NCI-H748 (cell line): ENCODE results near the gene CYP39A1.

Experiments used
- DNase-seq: peaks from one replicate; lab custom pipeline; 2025; ENCODE audit not compliant: unreplicated experiment; lab: John Stamatoyannopoulos, UW

CYP39A1 gene, protein sequence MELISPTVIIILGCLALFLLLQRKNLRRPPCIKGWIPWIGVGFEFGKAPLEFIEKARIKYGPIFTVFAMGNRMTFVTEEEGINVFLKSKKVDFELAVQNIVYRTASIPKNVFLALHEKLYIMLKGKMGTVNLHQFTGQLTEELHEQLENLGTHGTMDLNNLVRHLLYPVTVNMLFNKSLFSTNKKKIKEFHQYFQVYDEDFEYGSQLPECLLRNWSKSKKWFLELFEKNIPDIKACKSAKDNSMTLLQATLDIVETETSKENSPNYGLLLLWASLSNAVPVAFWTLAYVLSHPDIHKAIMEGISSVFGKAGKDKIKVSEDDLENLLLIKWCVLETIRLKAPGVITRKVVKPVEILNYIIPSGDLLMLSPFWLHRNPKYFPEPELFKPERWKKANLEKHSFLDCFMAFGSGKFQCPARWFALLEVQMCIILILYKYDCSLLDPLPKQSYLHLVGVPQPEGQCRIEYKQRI

DNA sequence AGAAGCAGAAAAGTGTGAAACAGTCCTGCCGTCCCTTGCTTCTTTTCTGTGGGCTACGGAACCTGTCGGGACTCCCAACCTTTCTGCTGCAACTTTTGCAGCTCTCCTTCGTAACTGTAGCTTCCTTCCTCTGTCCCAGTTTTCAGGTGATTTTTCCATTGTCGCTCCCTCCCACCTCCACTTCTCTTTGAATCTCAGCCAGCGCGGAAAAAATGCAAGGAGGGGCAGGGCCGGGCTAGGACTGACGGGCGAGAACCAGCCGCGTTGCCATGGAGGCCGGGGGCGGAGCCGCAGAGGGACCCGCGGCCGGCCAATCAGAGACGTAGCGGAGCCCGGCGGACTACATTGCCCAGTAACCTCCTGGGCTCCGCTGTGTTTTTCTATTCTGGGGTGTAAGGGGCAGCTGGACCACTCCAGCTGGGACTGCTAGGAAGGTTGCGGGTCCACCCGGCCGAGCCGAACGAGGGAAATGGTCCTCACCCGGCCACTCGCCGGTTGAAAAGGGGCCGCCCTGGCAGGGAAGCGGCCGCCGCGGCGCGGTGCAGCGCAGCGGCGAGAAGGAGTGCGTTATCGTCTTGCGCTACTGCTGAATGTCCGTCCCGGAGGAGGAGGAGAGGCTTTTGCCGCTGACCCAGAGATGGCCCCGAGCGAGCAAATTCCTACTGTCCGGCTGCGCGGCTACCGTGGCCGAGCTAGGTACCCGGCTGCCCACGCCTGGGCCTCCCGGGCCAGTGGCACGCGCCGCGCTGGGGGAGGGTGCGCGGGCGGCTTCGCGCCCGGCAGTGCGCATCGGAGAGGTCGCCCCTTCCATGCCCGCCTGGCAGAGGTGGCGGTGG is at the start of gene CYP39A1, which contains the start of gene SLC25A27:
Gene CYP39A1, minus strand, starts transcription at position 216 of the 836 bp plus-strand sequence. CDS start 236 bp downstream, outside the sequence.
Gene SLC25A27, plus strand, starts transcription at position 373 of the 836 bp plus-strand sequence. Its CDS starts 218 bp downstream, at position 591.
- peak; percentile 95 for DNase-seq

DNA sequence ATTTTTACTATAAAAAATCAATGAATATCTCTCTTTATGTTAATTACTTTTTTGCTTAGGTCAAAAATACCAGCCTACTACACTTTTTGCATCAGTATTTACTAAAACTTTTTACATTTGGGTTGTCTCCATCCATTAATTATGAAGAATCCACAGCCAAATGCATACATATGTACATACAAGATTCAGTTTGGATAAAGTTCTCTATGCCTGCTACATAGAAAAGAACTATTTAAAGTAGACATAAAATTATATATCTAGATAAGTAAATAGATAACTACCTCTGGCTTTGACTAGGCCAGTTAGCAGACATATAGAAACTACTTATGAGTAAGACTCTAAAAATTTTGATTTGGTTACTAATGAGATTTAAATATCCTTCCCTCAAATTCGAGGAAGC is 47.4 kb upstream of the CYP39A1 start:
- DNase-seq: no peak

DNA sequence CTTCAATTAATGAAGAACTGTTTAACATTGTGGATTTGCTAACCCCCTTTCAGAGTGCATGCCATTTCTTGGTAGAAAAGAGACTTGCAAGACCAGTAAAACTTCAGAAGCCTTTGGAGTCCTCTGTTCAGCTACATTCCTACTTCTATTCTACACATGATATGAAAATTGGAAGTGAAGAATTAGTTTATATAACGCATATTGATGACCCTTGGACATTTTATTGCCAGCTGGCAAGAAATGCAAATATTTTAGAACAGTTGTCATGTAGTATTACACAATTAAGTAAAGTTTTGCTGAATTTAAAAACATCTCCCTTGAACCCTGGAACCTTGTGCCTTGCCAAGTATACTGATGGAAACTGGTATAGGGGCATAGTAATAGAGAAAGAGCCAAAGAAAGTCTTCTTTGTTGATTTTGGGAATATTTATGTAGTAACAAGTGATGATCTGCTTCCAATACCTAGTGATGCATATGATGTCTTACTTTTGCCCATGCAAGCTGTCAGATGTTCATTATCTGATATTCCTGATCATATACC is 38.4 kb upstream of the CYP39A1 start:
- DNase-seq: no peak

DNA sequence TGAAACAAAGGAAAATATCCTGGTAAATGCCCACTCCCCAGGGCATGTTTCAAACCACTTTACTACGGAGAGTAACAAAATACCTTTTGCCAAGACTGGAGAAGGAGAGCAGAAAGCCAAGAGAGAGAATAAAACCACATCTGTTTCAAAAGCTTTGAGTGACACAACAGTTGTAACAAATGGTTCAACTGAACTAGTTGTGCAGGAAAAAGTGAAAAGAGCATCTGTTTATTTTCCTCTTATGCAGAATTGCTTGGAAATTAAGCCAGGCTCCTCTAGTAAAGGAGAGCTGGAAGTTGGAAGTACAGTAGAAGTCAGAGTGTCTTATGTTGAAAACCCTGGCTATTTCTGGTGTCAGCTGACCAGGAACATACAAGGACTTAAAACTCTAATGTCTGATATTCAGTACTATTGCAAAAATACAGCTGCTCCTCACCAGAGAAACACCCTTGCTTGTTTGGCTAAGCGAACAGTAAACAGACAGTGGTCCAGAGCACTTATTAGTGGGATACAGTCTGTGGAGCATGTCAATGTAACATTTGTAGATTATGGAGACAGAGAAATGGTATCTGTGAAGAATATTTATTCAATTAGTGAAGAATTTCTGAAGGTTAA is 37.6 kb upstream of the CYP39A1 start:
- no peak for DNase-seq

DNA sequence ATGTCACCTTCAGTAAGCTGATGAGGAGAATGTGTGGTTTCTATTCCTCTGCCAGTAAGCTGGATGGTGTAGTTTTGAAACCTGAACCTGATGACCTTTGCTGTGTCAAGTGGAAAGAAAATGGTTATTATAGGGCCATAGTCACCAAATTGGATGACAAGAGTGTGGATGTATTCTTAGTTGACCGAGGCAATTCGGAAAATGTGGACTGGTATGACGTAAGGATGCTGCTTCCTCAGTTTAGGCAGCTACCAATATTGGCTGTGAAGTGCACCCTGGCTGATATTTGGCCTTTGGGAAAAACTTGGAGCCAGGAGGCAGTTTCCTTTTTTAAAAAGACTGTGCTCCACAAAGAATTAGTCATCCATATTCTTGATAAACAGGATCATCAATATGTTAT is 37.0 kb upstream of the CYP39A1 start:
- DNase-seq: no peak

DNA sequence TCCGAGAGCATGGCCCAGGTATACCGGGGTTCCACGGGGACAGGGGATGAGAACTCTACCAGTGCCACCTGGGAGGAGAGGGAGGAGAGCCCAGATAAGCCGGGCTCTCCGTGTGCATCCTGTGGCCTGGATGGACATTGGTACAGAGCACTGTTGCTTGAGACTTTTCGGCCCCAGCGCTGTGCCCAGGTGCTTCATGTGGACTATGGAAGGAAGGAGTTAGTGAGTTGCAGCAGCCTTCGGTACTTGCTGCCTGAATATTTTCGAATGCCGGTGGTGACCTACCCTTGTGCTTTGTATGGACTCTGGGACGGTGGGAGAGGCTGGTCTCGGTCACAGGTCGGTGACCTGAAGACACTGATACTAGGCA is 36.3 kb upstream of the CYP39A1 start:
- no peak for DNase-seq

DNA sequence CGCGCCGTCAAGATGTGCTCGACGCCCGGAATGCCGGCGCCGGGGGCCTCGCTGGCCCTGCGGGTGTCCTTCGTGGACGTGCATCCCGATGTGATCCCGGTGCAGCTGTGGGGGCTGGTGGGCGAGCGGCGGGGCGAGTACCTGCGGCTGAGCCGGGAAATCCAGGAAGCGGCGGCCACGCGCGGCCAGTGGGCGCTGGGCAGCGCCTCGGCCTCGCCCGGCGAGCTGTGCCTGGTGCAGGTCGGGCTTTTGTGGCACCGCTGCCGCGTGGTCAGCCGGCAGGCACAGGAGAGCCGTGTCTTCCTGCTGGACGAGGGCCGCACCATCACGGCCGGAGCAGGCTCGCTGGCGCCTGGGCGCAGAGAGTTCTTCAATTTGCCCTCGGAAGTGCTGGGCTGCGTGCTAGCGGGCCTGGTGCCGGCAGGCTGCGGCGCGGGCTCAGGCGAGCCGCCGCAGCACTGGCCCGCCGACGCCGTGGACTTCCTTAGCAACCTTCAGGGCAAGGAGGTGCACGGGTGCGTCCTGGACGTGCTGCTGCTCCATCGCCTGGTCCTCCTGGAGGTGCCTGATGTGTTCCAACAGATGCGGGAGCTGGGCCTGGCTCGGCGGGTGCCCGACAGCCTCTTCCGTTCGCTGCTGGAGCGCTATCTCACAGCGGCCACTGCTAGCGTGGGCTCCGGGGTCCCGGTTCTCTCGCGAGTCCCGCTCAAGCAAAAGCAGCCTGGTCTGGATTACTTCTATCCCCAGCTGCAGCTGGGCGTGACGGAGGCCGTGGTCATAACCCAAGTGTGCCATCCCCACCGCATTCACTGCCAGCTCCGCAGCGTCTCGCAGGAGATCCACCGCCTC is 35.7 kb upstream of the CYP39A1 start:
- no peak for DNase-seq

DNA sequence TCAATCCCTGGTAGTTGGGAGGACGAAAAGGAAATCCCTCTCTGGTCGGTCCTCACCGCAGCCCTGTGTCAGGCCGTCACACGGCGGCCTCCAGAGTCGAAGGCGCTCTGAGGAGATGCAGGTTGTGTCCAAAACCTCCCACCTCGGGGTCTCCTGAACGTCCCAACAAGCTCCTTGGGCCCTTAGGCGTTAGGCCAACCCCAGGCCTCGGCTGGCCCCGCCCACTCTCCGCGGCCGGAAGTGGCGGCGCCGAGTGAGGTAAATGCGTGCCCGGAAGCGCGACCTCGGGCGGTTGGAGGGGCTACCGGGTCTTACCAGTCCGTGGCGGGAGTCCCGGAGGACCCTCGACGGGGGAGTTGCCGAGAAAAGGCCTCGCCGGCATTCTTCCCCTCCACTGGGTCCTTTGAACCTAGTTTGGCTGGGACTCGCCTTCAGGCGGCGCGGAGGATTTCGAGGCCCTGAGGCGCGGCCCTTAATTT is 35.0 kb upstream of the CYP39A1 start, which contains the start of gene TDRD6:
Gene TDRD6, plus strand, starts transcription at position 267 of the 479 bp plus-strand sequence. CDS start 244 bp downstream, outside the sequence.
- no peak for DNase-seq

DNA sequence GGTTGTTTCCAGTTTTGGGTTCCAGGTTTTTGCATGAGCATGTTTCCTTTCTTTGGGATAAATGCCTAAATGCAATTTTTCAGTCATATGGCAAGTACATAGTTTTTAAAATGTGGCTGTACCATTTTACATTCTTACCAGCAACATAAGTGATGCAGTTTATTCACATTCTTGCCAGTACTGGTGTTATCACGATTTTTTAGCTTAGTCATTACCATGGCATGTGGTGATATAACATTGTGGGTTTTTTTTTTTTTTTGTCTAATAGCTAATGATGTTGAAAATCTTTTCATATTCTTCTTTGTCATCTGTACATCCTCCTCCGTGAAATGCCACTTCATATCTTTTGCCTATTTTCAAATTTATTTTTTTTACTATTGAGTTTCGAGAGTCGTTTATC is 32.2 kb upstream of the CYP39A1 start:
- DNase-seq: no peak

DNA sequence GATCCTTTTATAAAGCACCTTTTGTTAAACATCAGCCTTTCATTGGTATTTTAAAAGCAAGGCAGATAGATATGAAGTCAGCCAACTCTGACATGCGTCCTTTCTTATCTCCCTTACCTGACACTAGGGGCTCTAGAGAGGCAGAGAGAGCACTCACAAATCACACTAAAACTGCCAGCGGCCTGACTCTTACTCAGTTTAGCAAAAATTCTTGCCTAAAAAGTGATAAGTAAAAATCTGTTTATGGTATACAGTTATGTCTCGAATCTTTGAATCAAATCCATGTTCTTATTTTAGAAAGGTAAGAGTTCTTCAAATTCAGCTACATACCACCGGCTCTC is 24.7 kb upstream of the CYP39A1 start:
- DNase-seq: no peak

DNA sequence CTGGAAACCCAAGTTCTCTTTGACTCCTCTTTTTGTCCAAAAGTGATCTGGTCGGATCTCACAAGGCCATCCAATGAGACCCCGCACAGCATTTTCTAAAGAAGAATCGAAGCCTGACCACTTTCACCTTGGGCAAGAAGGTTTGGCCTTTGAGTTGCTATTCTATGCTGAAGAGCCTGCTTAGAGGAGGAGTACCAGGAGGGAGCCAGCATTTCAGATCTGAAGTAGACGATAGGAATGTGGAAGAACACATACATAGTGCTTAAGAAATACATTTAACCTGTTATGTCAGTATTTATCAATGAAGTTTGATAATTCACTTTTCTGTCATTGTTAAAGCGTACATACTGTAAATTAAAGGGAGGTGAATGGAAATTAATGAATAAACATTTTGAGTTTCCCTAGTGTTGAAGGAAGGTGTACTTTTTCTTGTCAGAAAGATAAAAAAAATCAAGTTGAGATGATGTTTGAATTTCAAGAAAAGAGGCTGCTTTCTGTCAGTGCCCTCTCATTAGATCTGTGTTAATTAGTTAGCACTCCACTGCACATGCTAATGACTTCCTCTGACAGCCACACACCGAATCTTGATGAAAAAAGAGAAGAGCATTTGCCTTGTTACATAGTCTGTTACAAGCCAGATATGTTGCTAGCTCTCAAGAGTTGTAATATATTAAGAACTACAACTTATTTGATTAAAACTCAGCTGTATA is 24.1 kb upstream of the CYP39A1 start:
- no peak for DNase-seq

DNA sequence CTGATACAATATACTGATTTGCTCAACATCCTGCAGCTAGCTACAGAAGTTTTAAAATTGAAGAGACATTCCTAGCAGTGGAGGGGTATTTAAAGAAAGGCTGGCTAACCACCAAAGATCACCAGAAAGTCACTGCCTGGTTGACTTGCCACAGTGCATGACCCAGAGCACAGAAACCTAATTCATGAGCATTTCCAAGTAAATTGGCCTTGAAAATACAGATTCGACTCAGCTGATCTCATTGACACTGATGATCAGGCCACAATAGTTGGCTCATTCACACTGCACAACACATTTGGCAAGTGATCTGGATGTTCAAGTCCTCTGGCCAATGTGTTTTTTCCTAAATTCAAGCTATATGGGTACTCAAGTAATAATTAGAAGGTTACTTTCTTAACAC is 21.8 kb upstream of the CYP39A1 start:
- DNase-seq: no peak

DNA sequence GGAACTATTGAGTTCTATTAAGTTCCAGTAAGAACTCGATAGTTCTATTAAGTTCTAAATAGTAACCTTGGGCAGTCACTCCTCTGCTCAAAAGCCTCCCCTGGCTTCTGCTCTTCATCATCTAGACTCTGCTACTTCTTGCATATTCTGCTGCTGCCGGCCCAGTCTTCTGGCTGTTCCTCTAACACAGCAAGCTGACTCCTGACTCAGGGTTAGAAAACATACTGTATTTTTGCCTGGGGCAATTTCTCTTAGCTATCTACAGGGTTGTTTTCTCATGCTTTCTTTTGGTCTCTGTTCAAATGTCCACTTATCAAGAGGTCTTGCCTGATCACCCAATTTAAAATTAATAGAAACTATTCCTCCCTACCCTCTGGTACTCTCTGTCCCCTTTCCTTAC is 14.8 kb upstream of the CYP39A1 start:
- DNase-seq: no peak

DNA sequence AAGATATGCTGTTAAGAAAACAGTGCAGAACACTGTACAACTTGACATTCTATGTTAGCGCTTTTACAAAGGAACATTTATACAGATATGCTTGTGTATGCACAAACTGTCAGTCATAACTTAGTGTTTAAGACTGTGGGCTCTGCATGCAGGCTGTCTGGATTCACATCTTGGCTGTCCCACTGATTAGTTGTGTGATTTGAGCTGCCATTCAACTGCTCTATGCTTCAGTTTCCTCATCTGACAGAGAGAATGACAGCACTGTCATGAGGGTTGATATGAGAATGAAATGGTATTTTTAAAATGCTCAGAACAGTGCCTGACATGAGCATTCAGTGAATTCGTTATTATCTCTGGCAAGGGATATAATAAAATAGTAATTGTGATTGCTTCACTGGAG is 8.9 kb upstream of the CYP39A1 start:
- DNase-seq: no peak

DNA sequence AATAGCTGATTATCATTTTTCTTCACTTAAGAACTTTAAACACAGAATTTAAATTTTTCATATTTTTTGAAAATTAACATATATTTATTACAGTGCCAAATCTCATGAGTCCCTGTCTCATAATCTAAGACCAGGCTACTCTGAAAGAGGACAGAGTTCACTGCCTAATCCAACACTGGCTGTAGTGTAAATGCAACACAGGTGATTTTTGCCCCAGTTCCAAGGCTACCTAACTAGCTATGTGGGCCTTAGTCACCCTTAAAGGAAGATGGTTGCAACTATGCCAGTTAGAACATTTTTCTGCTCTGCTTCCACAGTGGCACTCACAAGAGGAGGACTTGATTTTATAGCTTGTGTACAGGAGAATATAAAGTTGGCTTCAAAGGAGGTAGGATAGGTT is 5.0 kb upstream of the CYP39A1 start:
- DNase-seq: no peak

DNA sequence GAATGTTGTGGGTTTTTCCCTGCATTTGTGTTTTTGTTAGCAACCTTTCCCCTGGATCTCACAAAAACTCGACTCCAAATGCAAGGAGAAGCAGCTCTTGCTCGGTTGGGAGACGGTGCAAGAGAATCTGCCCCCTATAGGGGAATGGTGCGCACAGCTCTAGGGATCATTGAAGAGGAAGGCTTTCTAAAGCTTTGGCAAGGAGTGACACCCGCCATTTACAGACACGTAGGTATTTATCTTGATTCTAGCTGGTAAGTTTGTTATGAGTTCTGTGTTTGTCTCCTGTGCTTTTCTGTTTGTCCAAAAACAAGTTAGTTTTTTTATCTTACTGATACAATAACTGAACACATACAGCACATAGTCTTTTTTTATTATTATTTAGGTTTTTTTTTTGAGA is 3.2 kb upstream of the CYP39A1 start:
- DNase-seq: peak; percentile 57

DNA sequence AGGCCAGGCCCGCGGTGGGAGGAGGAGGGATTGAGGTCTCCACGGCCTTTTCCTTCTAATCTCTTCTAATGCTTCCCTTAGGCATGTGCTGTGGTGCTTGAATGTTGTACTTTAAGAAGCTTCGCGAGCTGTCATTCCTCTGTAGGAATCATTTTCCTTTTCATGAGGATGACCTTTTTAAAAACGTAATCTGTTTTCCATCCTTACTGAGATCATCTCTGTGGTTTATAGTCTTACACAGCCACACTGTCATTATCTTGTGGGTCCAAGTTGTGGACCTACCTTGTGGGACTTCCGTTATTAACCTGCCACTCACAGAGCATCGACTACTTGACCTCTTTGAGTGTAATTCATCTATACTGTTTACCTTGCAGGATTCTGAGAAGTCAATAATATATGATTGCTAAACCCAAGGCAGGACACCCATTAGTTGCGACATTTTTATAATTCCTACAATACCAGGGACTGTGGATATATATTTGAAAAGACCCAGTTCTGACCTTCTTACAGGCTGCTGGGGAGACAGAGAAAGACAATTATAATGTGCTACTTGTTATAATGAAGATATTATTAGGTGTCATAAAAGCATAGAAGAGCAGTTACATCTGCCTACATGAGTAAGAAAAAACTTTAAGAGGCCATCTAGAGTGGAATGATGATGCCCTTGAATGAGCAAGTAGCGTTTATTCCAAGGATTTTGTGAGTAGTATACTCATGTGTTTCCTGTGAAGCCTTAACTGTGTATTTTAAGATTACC is 999 bp upstream of the CYP39A1 start:
- peak; percentile 32 for DNase-seq

DNA sequence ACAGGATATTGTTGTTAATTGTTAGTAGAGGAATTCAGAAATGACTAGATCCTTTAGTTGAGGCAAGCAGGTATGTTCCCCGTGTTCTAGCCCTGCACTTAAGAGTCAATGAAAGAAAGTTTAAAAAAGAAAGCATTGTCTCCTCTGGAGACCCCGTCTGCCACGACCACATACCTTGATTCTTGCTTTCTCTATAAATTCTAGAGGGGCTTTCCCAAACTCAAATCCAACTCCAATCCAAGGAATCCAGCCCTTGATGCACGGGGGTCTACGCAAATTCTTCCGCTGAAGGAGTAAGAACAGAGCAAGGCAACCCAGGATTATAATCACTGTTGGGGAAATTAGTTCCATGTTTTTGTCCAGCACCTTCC is 401 bp downstream of the CYP39A1 start:
- no peak for DNase-seq

DNA sequence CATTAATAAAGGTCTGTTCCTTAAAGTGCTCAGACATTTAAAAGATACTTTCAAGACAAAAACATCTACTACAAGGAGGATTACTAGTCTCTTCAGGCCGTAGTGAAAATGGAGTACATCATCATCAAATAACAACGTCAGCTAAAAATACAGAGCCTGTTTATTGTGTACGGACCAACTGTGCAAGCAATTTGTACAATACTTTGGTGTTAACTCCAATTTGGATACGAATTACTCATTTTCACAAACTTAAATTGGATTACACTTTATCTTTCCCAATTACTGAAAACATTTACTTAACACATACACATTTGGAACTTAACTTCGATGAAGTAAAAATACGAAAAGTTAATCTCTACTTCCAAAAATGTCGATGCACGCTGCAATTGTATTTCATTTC is 802 bp downstream of the CYP39A1 start:
- DNase-seq: no peak
